DND-41 (cell line): ENCODE measurements around the gene RORC.

Experiments used
- ATAC-seq: fragments of 200-7000 bp; cut with Tn5 transposase; 3 replicates; pipeline ENCODE4 v1.9.1; 2021; ENCODE audit warnings: low read depth; ENCODE audit not compliant: insufficient read depth
- DNase-seq: peaks from one replicate; pipeline ENCODE4 v3.0.0-alpha.2; 2020
- H2AFZ ChIP-seq: 2 replicates; pipeline ENCODE4 v1.6.0; 2012; ENCODE audit warnings: low read depth, low read length
- H3K27ac ChIP-seq: 2 replicates; pipeline ENCODE4 v1.5.1; 2012; ENCODE audit warnings: low read length, inconsistent platforms
- H3K27me3 ChIP-seq: fragments of 200-600 bp; sonication (generic); 2 replicates; pipeline ENCODE4 v1.6.0; 2012; ENCODE audit warnings: low read length, mild to moderate bottlenecking, inconsistent platforms; ENCODE audit not compliant: insufficient read depth, poor library complexity
- H3K36me3 ChIP-seq: 2 replicates; pipeline ENCODE4 v1.5.1; 2012; ENCODE audit warnings: low read length, inconsistent platforms; ENCODE audit not compliant: insufficient read depth
- H3K4me1 ChIP-seq: 2 replicates; pipeline ENCODE4 v1.5.1; 2012; ENCODE audit warnings: mild to moderate bottlenecking, low read length; ENCODE audit not compliant: insufficient read depth
- H3K4me2 ChIP-seq: 2 replicates; pipeline ENCODE4 v1.6.0; 2012; ENCODE audit warnings: mild to moderate bottlenecking, moderate library complexity, low read length, inconsistent platforms; ENCODE audit not compliant: insufficient read depth
- H3K4me3 ChIP-seq, 2 experiments: fragments of 200-600 bp in 1 of 2; shearing (Covaris generic) in 1 of 2; 2 replicates each; pipeline ENCODE4 v1.5.1; 2012 to 2016; ENCODE audit warnings: inconsistent platforms in 2 of 2, low read length in 2 of 2, mild to moderate bottlenecking in 2 of 2, low read depth in 1 of 2, moderate library complexity in 1 of 2
- H3K79me2 ChIP-seq: 2 replicates; pipeline ENCODE4 v1.6.0; 2012; ENCODE audit warnings: low read length, inconsistent platforms; ENCODE audit not compliant: insufficient read depth
- H3K9ac ChIP-seq: 2 replicates; pipeline ENCODE4 v1.6.0; 2012; ENCODE audit warnings: low read depth, mild to moderate bottlenecking, inconsistent platforms, low read length, moderate library complexity
- H3K9me3 ChIP-seq: 2 replicates; pipeline ENCODE4 v1.5.1; 2012; ENCODE audit warnings: low read length, moderate library complexity, mild to moderate bottlenecking, inconsistent platforms; ENCODE audit not compliant: insufficient read depth, severe bottlenecking
- H4K20me1 ChIP-seq: 2 replicates; pipeline ENCODE4 v1.6.0; 2012; ENCODE audit warnings: low read length; ENCODE audit not compliant: insufficient read depth
- EZH2 ChIP-seq: IDR thresholded peaks from 3 replicates; pipeline ENCODE4 v1.6.1; 2012; ENCODE audit warnings: borderline replicate concordance, low read depth, mild to moderate bottlenecking, moderate library complexity, low read length, inconsistent platforms; ENCODE audit not compliant: severe bottlenecking
- TF ChIP-seq, protein P1 (sequence below): IDR thresholded peaks from 2 replicates; pipeline ENCODE4 v1.5.1; 2012; ENCODE audit warnings: borderline replicate concordance, low read length, moderate library complexity, mild to moderate bottlenecking; ENCODE audit not compliant: poor library complexity, severe bottlenecking; ENCODE audit errors: extremely low read depth

RORC gene

DNA sequence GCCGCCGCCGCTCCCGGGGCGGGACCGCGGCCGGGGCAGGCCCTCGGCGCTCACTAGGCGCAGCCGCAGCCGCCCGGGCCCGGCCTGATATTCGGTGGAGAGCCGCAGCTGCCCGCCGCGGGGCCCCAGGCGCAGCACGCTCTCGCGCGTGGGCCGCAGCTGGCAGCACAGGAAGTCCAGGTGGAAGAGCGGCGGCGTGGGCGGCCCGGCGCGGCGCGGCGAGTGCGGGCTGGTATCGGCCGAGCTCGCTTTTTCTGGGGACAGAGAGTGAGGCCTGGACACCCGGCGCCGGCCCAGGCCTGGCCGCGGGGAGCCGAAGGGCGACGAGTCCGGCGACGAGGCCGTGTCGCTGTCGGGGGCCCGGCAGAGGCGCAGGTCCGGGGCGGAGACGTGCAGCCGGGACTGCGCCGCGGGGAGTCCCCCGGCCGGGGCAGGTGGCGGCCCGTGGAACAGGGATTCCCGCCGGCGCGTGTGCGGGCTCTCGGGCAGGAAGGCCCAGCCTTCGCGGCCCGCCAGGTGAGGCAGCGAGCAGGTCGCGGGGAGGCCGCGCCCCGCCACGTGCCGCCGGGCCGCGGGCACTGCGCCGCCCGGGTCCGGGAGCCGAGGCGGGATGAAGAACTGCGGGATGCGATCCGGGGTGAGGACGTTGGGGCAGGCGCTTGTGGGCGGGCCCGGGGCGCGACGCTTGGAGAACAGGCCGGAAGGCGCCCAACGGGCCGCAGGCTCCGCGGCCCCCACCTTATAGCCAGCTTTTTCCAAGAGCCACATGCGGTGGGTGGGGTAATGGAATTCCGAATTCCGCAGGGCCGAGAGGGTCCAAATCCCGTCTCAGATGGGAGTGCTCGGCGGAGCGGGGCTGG is 6.8 kb upstream of the RORC start:
- no peak overlapping the region for H3K4me3 ChIP-seq
- no peaks in the 10 kb centered on the region for H3K9me3 ChIP-seq
- no peak overlapping the region for H3K27ac ChIP-seq
- TF ChIP-seq EZH2: no peak
- TF ChIP-seq, protein P1, sequence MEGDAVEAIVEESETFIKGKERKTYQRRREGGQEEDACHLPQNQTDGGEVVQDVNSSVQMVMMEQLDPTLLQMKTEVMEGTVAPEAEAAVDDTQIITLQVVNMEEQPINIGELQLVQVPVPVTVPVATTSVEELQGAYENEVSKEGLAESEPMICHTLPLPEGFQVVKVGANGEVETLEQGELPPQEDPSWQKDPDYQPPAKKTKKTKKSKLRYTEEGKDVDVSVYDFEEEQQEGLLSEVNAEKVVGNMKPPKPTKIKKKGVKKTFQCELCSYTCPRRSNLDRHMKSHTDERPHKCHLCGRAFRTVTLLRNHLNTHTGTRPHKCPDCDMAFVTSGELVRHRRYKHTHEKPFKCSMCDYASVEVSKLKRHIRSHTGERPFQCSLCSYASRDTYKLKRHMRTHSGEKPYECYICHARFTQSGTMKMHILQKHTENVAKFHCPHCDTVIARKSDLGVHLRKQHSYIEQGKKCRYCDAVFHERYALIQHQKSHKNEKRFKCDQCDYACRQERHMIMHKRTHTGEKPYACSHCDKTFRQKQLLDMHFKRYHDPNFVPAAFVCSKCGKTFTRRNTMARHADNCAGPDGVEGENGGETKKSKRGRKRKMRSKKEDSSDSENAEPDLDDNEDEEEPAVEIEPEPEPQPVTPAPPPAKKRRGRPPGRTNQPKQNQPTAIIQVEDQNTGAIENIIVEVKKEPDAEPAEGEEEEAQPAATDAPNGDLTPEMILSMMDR: no peak
- DNase-seq (no peak), ATAC-seq (no peak)
- H3K4me1 ChIP-seq: peaks cover 35% of the 10 kb centered on the region
- H3K9ac ChIP-seq: no peak overlapping the region
- H4K20me1 ChIP-seq: no peaks in the 10 kb centered on the region
- H3K27me3 ChIP-seq: no peaks in the 10 kb centered on the region
- H3K36me3 ChIP-seq: no peaks in the 10 kb centered on the region
- no peak overlapping the region for H2AFZ ChIP-seq
- H3K4me2 ChIP-seq: no peak overlapping the region
- no peaks in the 10 kb centered on the region for H3K79me2 ChIP-seq

DNA sequence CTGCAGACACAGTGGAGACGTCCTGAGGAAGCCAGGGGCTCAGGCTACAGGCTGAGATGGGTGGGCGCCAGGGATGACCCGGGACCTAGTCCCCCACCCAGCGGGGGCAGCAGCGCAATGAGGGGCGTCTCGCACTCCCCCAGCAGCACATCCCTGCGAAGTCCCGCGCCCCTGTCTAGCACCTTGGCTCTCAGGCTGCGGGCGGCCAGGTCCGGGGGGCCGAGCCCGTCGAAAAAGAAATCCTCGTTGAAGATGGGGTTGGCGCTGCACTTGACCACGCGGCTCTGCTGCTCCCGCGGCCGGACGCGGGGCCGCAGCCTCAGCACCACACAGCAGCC is 6.3 kb upstream of the RORC start:
- H3K79me2 ChIP-seq: no peaks in the 10 kb centered on the region
- H3K27me3 ChIP-seq: no peaks in the 10 kb centered on the region
- H3K27ac ChIP-seq: no peak overlapping the region
- H3K36me3 ChIP-seq: no peaks in the 10 kb centered on the region
- no peaks in the 10 kb centered on the region for H4K20me1 ChIP-seq
- H3K9ac ChIP-seq: no peak overlapping the region
- no peak overlapping the region for H2AFZ ChIP-seq
- H3K4me3 ChIP-seq: no peak overlapping the region
- ATAC-seq: no peak
- no peak for DNase-seq
- H3K4me1 ChIP-seq: peaks cover 38% of the 10 kb centered on the region
- H3K9me3 ChIP-seq: no peaks in the 10 kb centered on the region
- no peak for TF ChIP-seq EZH2
- TF ChIP-seq, protein P1: no peak
- no peak overlapping the region for H3K4me2 ChIP-seq

DNA sequence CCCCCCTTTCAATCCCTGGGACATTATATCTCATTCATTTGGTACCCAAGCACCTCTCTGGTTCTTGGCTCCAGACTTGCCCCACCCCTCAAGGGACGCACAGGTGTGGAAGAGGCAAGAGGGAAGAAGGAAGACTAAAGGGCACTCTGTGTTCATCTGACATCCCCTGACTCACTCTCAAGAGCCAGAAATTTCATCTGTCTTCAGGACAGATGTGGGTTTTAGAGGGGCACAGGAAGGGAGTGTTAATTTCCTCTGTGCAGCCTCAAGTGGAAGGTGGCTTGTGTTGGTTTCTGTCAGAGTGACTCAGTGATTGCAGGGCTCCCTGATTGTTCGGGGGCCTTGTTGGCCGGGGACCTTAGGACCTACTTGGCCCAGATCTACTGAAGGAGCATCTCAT is 5.6 kb upstream of the RORC start:
- DNase-seq: peak; percentile 27
- no peaks in the 10 kb centered on the region for H4K20me1 ChIP-seq
- no peak overlapping the region for H3K9ac ChIP-seq
- H3K9me3 ChIP-seq: no peaks in the 10 kb centered on the region
- no peaks in the 10 kb centered on the region for H3K27me3 ChIP-seq
- no peaks in the 10 kb centered on the region for H3K36me3 ChIP-seq
- H3K4me2 ChIP-seq: 0 out of 2 replicates have a peak overlapping the region, but pooled peaks have one; percentile 9
- peak overlapping the region; percentile 58 for H3K27ac ChIP-seq
- no peak overlapping the region for H3K4me3 ChIP-seq
- peaks cover 38% of the 10 kb centered on the region for H3K4me1 ChIP-seq
- TF ChIP-seq, protein P1: no peak
- TF ChIP-seq EZH2: no peak
- no peaks in the 10 kb centered on the region for H3K79me2 ChIP-seq
- ATAC-seq: peak; percentile 51
- no peak overlapping the region for H2AFZ ChIP-seq
